Naive thymus-derived CD4-positive, alpha-beta T cell (primary cell): ENCODE measurements around the gene DNER. TPM values are rescaled to one million over a fixed set of nuclear protein-coding genes. Genes with fewer than 3 reads are reported as not detected.

ENCODE experiments used
- ATAC-seq: fragments of 150-1000 bp; cut with Tn5 transposase; 2 replicates; pipeline ENCODE4 v1.10.0; 2021; ENCODE audit warnings: mild to moderate bottlenecking, moderate library complexity
- CTCF ChIA-PET: fragments of 350-600 bp; sonication (Branson Sonifier 250); formaldehyde crosslinking; loops from one replicate; lab custom pipeline; 2021; ENCODE audit warnings: antibody characterized with exemption; lab: Charles Lee
- POLR2A ChIA-PET: fragments of 350-600 bp; sonication (Branson Sonifier 250); formaldehyde crosslinking; loops from one replicate; lab custom pipeline; 2021; ENCODE audit warnings: antibody characterized with exemption, inconsistent platforms; lab: Charles Lee
- DNase-seq, 9 donors: peaks; one replicate each; pipeline versions ENCODE4 v3.0.0 to v3.0.0-alpha.2; 2020 to 2022; ENCODE audit warnings: mixed read lengths in 1 of 9
- H3K27ac ChIP-seq: one replicate; pipeline ENCODE4 v1.7.0; 2013; ENCODE audit warnings: mild to moderate bottlenecking, low read depth, low read length, moderate library complexity
- H3K27me3 ChIP-seq, 2 donors: one replicate each; pipeline ENCODE4 v1.7.0; 2013; ENCODE audit warnings: low read length in 2 of 2, mild to moderate bottlenecking in 2 of 2, moderate library complexity in 2 of 2; ENCODE audit not compliant: control insufficient read depth in 2 of 2, insufficient read depth in 2 of 2
- H3K36me3 ChIP-seq, 3 experiments: 1 replicate in 2 of 3; 2 replicates in 1 of 3; pipeline ENCODE4 v1.7.0; 2013; ENCODE audit warnings: low read length in 3 of 3, mild to moderate bottlenecking in 3 of 3, moderate library complexity in 1 of 3; ENCODE audit not compliant: insufficient read depth in 3 of 3, control insufficient read depth in 2 of 3
- H3K4me1 ChIP-seq, 2 donors: one replicate each; pipeline ENCODE4 v1.7.0; 2013; ENCODE audit warnings: low read length in 2 of 2, mild to moderate bottlenecking in 2 of 2, moderate library complexity in 1 of 2; ENCODE audit not compliant: control insufficient read depth in 2 of 2, insufficient read depth in 2 of 2
- H3K4me3 ChIP-seq: 2 replicates; pipeline ENCODE4 v1.7.0; 2013; ENCODE audit warnings: mild to moderate bottlenecking, low read length
- H3K9me3 ChIP-seq, 3 experiments: 1 replicate in 2 of 3; 2 replicates in 1 of 3; pipeline ENCODE4 v1.7.0; 2013; ENCODE audit warnings: low read length in 3 of 3; ENCODE audit not compliant: control insufficient read depth in 2 of 3
- H3K27ac Mint-ChIP-seq, 9 donors: one replicate each; pipeline ENCODE4 v1.8.0; 2020 to 2022; ENCODE audit warnings: mixed read lengths in 9 of 9, mild to moderate bottlenecking in 8 of 9, moderate library complexity in 5 of 9, inconsistent platforms in 2 of 9
- H3K27me3 Mint-ChIP-seq, 5 donors: one replicate each; pipeline ENCODE4 v1.8.0; 2021 to 2022; ENCODE audit warnings: mixed read lengths in 5 of 5, mild to moderate bottlenecking in 1 of 5
- H3K36me3 Mint-ChIP-seq, 5 donors: one replicate each; pipeline ENCODE4 v1.8.0; 2020 to 2022; ENCODE audit warnings: mixed read lengths in 5 of 5, mild to moderate bottlenecking in 3 of 5, inconsistent platforms in 1 of 5
- H3K4me1 Mint-ChIP-seq, 7 donors: one replicate each; pipeline ENCODE4 v1.8.0; 2020 to 2022; ENCODE audit warnings: mixed read lengths in 7 of 7, mild to moderate bottlenecking in 3 of 7, inconsistent platforms in 1 of 7
- H3K4me3 Mint-ChIP-seq, 10 donors: one replicate each; pipeline ENCODE4 v1.8.0; 2020 to 2022; ENCODE audit warnings: mild to moderate bottlenecking in 10 of 10, mixed read lengths in 10 of 10, moderate library complexity in 6 of 10, inconsistent platforms in 2 of 10
- H3K9me3 Mint-ChIP-seq, 11 donors: one replicate each; pipeline ENCODE4 v1.8.0; 2020 to 2022; ENCODE audit warnings: mixed read lengths in 11 of 11, mild to moderate bottlenecking in 4 of 11, inconsistent platforms in 1 of 11, moderate library complexity in 1 of 11
- intact Hi-C, 2 donors: fragments of 100-400 bp; cut with micrococcal nuclease; formaldehyde crosslinking; loops; one replicate each; pipeline ENCODE4 v1.15.1; 2023
- polyA plus RNA-seq, 2 donors: library from polyadenylated mRNA; unstranded; fragments of 300-500 nt; fragmentation: Illumina TruSeq; gene quantifications; one replicate each; pipeline ENCODE4 v1.2.3, GENCODE V29; 2021
- total RNA-seq, 6 experiments: library from RNA in 5 of 6; stranded (reverse) in 5 of 6; gene quantifications; 1 replicate in 5 of 6; 2 replicates in 1 of 6; pipeline ENCODE4 v1.2.3 and lab custom pipeline; 2021 to 2026

The DNER gene
- total and polyA plus RNA-seq, 7 experiments from 2014 or later = not detected

- Mint-ChIP-seq H3K27me3 (no peaks in the 10 kb centered on the region), H3K36me3 (no peaks in the 10 kb centered on the region), H3K4me1 (no peaks in the 10 kb centered on the region), H3K9me3 (no peaks in the 10 kb centered on the region), H3K4me3 (no peak overlapping the region), H3K27ac (no peak overlapping the region)
- Histone ChIP-seq H3K4me1 (no peaks in the 10 kb centered on the region), H3K36me3 (no peaks in the 10 kb centered on the region), H3K27me3 (no peaks in the 10 kb centered on the region), H3K4me3 (no peak overlapping the region), H3K9me3 (no peaks in the 10 kb centered on the region), H3K27ac (no peak overlapping the region)
- no peak for ATAC-seq
- intact Hi-C loops = no loop called here
- POLR2A ChIA-PET = no interaction called here
- CTCF ChIA-PET = no interaction called here
- no peak for DNase-seq
These were observed 379.0 kb downstream of the DNER start for GRCh38 chr2:229335330-229335729.

- Mint-ChIP-seq H3K4me1 (no peaks in the 10 kb centered on the region), H3K4me3 (no peak overlapping the region), H3K36me3 (no peaks in the 10 kb centered on the region), H3K9me3 (no peaks in the 10 kb centered on the region), H3K27me3 (no peaks in the 10 kb centered on the region), H3K27ac (no peak overlapping the region)
- H3K9me3 ChIP-seq = no peaks in the 10 kb centered on the region
- intact Hi-C loops = no loop called here
- H3K27me3 ChIP-seq = no peaks in the 10 kb centered on the region
- H3K27ac ChIP-seq = no peak overlapping the region
- H3K36me3 ChIP-seq = no peaks in the 10 kb centered on the region
- DNase-seq (no peak), ATAC-seq (peak; percentile 85)
- H3K4me1 ChIP-seq = no peaks in the 10 kb centered on the region
- H3K4me3 ChIP-seq = no peak overlapping the region
- POLR2A ChIA-PET = no interaction called here
- CTCF ChIA-PET = no interaction called here
These were observed 383.4 kb downstream of the DNER start for GRCh38 chr2:229330952-229331351.

GRCh38 chr2:229319558-229319957 is 394.8 kb downstream of the DNER start:
- H3K4me1 ChIP-seq = no peaks in the 10 kb centered on the region
- no peak overlapping the region for H3K4me3 ChIP-seq
- H3K27ac ChIP-seq = no peak overlapping the region
- no peak overlapping the region for H3K27ac Mint-ChIP-seq
- H3K27me3 ChIP-seq = no peaks in the 10 kb centered on the region
- ATAC-seq (no peak), DNase-seq (no peak)
- no peaks in the 10 kb centered on the region for H3K9me3 ChIP-seq
- no peaks in the 10 kb centered on the region for H3K36me3 ChIP-seq
- no peaks in the 10 kb centered on the region for H3K36me3 Mint-ChIP-seq
- CTCF ChIA-PET = no interaction called here
- H3K4me1 Mint-ChIP-seq = peaks cover 0 to 2% (median 0%) of the 10 kb centered on the region in 7 donors
- no peak overlapping the region for H3K4me3 Mint-ChIP-seq
- peaks cover 0 to 9% (median 4%) of the 10 kb centered on the region in 11 donors for H3K9me3 Mint-ChIP-seq
- peaks cover 0 to 23% (median 4%) of the 10 kb centered on the region in 5 donors for H3K27me3 Mint-ChIP-seq
- POLR2A ChIA-PET = interaction anchor here (1.0 kb wide), 1 partner anchor 10 kb away, joined by 3 read pairs; no protein-coding TSS in a partner anchor
- intact Hi-C loops = no loop called here

GRCh38 chr2:229314117-229314516 is 400.2 kb downstream of the DNER start:
- H3K27ac Mint-ChIP-seq = no peak overlapping the region
- no peak overlapping the region for H3K27ac ChIP-seq
- DNase-seq = no peak

GRCh38 chr2:229313591-229313990 is 400.8 kb downstream of the DNER start:
- H3K4me3 Mint-ChIP-seq = no peak overlapping the region
- POLR2A ChIA-PET = no interaction called here
- no peak for DNase-seq
- H3K27ac Mint-ChIP-seq = no peak overlapping the region
- no peaks in the 10 kb centered on the region for H3K4me1 ChIP-seq
- no peaks in the 10 kb centered on the region for H3K36me3 Mint-ChIP-seq
- CTCF ChIA-PET = no interaction called here
- intact Hi-C loops = no loop called here
- H3K27me3 ChIP-seq = no peaks in the 10 kb centered on the region
- peaks cover 0 to 7% (median under 1%) of the 10 kb centered on the region in 11 donors for H3K9me3 Mint-ChIP-seq
- H3K4me1 Mint-ChIP-seq = peaks cover 0 to 1% (median 0%) of the 10 kb centered on the region in 7 donors
- ATAC-seq = peak; percentile 55
- H3K27ac ChIP-seq = no peak overlapping the region
- peaks cover 0 to 4% (median 0%) of the 10 kb centered on the region in 5 donors for H3K27me3 Mint-ChIP-seq
- no peaks in the 10 kb centered on the region for H3K9me3 ChIP-seq
- H3K4me3 ChIP-seq = no peak overlapping the region
- no peaks in the 10 kb centered on the region for H3K36me3 ChIP-seq

More at GRCh38 chr2:229314117-229314516, 400.2 kb downstream of the DNER start:
- Mint-ChIP-seq H3K4me1 (peaks cover 0 to 1% (median 0%) of the 10 kb centered on the region in 7 donors), H3K27me3 (peaks cover 0 to 8% (median 0%) of the 10 kb centered on the region in 5 donors), H3K4me3 (no peak overlapping the region), H3K36me3 (no peaks in the 10 kb centered on the region), H3K9me3 (peaks cover 0 to 7% (median 0%) of the 10 kb centered on the region in 11 donors)
- intact Hi-C loops = no loop called here
- ChIA-PET CTCF (no interaction called here), POLR2A (no interaction called here)
- no peaks in the 10 kb centered on the region for H3K36me3 ChIP-seq
- no peak for ATAC-seq
- no peaks in the 10 kb centered on the region for H3K27me3 ChIP-seq
- H3K4me1 ChIP-seq = no peaks in the 10 kb centered on the region
- H3K4me3 ChIP-seq = no peak overlapping the region
- no peaks in the 10 kb centered on the region for H3K9me3 ChIP-seq

Other genes with a start within 250 kb of the DNER start
- 100 to 1,000 TPM; 184 to 247 (median 231) TPM for gene TRIP12, start 207.5 kb upstream of the DNER start, total RNA-seq
- gene TRIP12, start 207.5 kb upstream of the DNER start, polyA plus RNA-seq = 10 to 100 TPM; 34.8 to 60.2 TPM
- gene FBXO36, start 207.9 kb upstream of the DNER start, total RNA-seq = 1 to 10 TPM in 3 of 5 experiments, under 1 TPM in 2; 0.51 to 1.8 (median 1.2) TPM
- 1 to 10 TPM; 1.2 TPM for gene FBXO36, start 207.9 kb upstream of the DNER start, polyA plus RNA-seq